GM19238 (cell line): ENCODE results near the gene RGS9.

Experiments used
- DNase-seq: peaks from one replicate; pipeline ENCODE4 v3.0.0; 2011; ENCODE audit warnings: low spot score; ENCODE audit not compliant: insufficient read length

RGS9 gene

DNA sequence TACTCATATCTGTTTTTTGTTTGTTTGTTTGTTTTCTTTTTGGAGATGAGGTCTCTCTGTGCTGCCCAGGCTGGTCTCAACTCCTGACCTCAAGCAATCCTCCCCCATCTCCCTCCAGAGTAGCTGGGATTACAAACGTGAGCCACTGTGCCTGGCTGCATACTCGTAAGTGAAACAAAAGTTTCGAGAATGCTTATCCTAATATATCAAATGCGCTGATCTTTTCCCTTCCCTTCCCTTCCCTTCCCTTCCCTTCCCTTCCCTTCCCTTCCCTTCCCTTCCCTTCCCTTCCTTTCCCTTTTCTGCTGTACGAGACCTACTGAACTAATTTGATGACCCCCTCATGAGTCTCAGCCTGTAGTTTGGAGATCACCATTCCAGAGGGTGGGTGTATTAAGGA is 122.1 kb downstream of the RGS9 start:
- no peak for DNase-seq

DNA sequence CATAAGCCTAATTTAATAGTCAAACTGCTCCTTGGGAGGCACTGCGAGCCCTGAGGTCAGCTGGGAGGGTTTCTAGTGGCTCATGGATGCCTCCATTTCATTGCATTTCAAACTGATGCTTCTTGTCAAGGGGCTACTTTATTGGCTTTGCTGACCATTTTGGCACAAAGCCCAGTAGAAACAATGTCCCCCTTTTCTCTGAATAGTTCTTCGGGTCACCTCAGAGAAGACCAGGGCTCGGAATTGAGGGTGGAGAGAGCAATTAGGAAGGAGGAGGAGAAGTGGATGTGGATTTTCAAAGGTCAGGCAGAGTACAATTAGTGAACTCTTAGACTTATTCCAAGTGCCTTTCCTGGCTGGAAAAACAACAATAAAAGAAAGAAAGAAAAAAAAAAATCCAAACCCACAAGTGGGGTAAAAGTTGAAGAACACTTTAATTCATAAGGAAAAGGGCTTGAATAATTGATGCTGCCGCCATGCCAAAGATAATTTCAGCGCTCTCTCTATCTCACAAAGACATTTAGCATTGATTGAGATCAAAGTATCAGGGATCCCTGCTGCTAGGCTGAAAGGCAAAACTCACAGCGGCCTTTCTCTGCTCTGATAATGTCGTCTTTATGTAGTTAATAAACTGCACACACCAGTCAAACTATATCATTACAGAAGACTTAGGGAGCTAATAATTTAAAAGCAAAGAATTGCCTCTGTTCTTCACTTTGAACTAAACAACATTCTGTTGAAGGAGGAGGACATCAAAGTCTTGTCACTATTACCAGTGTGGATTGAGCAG is 122.7 kb downstream of the RGS9 start:
- DNase-seq: no peak

DNA sequence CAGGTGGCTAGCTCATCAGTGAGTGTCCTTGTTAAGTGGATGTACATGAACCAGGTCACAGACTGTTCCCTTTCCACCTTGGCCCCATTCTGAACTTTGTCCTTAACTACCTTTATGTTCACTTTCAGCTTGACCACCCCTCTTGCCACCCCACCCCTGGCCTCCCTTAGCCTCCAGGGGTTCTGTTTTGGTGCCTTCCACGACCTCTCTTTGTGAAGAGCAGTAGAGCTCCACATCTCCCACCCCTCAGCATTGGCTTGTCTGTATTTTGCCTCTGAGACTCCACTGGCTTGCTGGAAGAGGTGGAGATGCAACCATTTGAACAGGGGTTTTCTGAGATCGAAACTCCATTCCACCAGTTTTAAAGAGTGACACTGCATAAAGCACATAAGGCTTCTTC is 123.5 kb downstream of the RGS9 start:
- no peak for DNase-seq

DNA sequence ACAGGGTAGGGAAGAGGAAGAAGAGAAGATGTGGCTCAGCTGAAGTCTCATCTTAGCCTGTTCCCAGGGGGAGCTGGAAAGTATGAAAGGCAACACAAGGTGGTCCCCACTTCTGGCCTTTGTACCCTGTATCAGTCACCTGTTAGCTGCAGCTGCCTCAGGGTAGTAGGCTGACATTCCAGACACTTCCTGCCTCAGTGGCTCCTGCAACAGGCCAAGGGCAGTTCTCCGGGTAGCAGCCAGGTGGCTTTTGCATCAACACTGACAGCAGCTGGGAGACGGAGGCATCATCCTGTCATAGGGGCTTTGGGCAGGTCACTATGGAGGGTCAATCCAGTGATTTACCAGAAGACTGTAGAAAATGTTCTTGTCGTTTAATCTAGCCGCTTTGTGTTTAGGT is 124.0 kb downstream of the RGS9 start:
- no peak for DNase-seq

DNA sequence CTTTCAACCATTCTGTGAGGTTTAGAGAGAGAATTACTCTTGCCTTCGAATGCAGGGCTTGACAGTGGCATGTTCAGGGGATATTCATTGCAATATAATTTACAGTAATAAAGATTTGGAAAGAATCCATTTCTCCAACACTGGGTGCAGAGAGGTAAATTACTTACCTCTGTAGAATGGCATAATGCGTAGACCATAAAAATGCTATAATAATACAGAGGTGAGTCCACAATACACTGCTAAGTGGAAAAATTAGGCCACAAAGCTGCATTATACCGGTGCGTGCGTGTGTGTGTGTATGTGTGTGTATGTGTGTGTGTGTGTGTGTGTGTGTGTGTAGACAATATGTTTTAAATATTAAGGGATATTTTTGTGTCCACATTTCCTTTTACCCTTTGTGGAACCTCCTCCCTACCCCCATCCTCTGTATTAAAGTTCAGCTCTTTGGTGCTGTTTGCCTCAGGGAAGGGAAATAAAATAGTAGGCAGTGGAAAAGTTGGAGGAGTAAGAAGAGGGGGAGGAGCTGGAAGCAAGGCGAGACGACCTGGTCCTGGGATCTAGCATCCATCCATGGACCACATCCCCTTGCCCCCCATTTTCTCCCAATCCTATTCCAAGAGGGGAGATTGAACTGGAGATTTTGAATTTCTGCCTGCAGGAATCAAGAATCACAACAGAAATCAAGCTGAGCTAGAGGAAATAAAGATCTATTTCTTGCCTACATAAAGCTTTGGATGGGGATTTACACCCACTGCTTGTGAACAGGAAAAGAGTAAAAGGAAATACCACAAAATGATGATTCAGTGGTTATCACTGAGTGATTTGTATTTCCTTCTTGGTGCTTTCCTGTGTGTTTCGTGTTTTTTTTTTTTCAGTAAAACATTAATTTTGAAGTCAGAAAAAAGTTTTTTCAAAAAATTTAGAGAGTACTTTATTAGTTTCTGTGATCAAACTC is 124.8 kb downstream of the RGS9 start:
- DNase-seq: no peak

DNA sequence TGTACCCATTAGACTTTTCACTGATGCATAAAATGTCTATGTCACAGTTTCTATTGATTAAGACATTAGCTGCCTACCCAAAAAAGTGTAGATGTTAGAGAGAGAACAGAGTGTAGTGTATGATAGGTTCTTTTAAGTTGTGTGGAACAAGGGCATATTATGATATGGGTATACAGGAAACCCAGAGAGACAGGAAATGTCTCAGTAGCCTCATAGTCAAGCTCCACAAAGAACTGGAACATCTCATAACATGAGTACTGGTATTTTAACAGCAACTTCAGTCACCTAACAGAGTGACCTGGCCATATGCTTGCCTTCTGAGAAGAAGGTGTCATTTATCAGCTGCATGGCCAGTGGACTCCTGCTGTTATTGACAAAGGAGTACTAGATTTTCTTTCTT is 128.1 kb downstream of the RGS9 start:
- no peak for DNase-seq

DNA sequence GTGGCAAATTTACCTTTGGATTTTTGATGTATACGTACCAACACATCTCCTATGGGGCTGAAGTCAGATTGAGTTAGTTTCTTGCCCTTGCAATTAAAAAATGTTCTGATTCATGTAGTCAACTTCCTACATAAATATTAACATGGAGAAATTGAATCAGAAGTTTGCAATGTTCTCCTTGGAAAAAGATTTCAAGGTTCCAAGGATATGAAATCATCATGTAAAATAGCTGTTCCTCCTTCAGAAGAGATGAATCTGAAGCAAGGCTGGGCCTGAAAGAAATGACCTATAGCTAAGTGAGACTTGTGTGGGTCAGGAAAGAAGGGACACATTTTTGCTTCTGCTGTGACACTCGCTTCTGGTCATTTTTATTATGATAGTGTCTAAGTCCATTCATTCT is 131.7 kb downstream of the RGS9 start:
- no peak for DNase-seq

DNA sequence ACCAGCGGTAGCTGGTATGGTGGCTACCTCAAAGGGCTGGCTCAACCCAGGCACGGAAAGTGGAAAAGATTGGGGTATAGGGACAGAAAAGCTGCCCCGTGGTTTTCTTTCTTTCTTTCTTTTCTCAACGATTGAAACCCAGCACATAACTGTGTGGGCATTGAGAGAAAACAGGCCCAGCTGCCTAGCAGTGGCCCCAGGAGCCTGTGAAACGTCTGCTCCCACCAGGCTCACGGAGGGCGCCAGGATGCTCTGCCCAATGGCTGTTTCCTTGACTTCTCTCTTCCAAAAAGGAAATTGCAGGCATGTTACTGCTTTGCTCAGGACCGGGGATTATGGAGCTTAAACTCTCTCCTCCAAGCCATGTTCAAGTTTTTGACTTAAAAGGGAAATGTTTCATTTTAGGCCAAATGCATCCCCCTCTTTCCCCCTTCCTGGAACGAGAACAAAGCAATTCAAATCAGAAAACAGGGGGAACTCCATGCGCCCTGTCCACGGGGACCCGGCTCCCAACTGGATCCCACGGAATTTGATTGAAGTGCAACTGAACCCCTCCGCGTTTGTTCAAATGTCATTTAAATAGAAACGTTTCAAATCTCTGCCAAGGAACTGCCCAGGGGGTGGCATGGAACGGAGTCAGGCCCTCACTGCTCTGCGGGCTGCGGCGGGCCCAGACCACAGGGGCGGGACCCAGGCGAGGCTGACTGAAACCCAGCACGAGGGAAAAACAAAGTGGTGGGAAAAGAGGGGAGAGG is 133.5 kb downstream of the RGS9 start:
- no peak for DNase-seq

DNA sequence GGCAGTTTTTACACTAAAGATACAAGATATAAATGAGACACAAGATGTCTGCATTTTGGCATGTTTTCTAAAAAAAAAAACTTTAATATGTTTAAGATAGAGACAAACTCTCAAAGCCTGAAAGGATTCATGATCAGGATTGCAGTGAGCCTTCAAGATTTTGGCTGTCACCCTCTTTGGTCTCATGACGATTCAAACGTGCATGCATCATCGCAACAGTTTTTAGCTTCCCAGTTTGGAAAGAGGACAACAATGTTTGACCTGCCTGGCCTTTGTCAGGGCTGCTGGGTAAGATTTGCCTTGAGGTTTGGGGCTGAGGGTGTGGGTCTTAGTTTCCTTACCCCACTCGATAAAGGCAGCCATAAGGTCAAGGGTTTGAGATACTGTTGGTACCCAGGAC is 134.1 kb downstream of the RGS9 start:
- DNase-seq: no peak
